ENCODE data around the gene INSC. TPM values are rescaled to one million over a fixed set of nuclear protein-coding genes. Genes with fewer than 3 reads are reported as not detected.
A peak's percentile ranks its signal among the peaks of the same experiment; 100 is the strongest.

Gene INSC
- total RNA-seq, 1 donor from 2014 or later, result 0.53 TPM

GRCh38 chr11:15288863-15289262 lies 174.1 kb downstream of the INSC start:
- TF ChIP-seq CTCF (IDR thresholded peaks at IDR 0.05; ENCODE audit: insufficient read depth, low read length, severe bottlenecking), result no peak
- no peak overlapping the region for H3K4me3 ChIP-seq (ENCODE audit: low read depth, low read length)
- FAIRE-seq, result no peak

GRCh38 chr11:15289723-15290122 lies 175.0 kb downstream of the INSC start:
- H3K36me3 ChIP-seq (ENCODE audit: control insufficient read depth, insufficient read depth, low read length), result no peaks in the 10 kb centered on the region
- DNase-seq (ENCODE audit: low read depth), result no peak
- FAIRE-seq, result peak; percentile 13

More at GRCh38 chr11:15288863-15289262, 174.1 kb downstream of the INSC start:
- no peaks in the 10 kb centered on the region for H3K36me3 ChIP-seq (ENCODE audit: control insufficient read depth, insufficient read depth, low read length)
- H3K27me3 ChIP-seq (ENCODE audit: control insufficient read depth, insufficient read depth, low read length), result no peaks in the 10 kb centered on the region
- no peak for DNase-seq (ENCODE audit: low read depth)

GRCh38 chr11:15291885-15292284 lies 177.2 kb downstream of the INSC start:
- Histone ChIP-seq H3K4me3 (ENCODE audit: low read depth, low read length) (no peak overlapping the region), H3K36me3 (ENCODE audit: control insufficient read depth, insufficient read depth, low read length) (no peaks in the 10 kb centered on the region), H3K27me3 (ENCODE audit: control insufficient read depth, insufficient read depth, low read length) (no peaks in the 10 kb centered on the region)
- FAIRE-seq (no peak), DNase-seq (ENCODE audit: low read depth) (peak; percentile 5)
- TF ChIP-seq CTCF (IDR thresholded peaks at IDR 0.05; ENCODE audit: insufficient read depth, low read length, severe bottlenecking), result no peak

More at GRCh38 chr11:15289723-15290122, 175.0 kb downstream of the INSC start:
- Histone ChIP-seq H3K27me3 (ENCODE audit: control insufficient read depth, insufficient read depth, low read length) (no peaks in the 10 kb centered on the region), H3K4me3 (ENCODE audit: low read depth, low read length) (no peak overlapping the region)
- no peak for TF ChIP-seq CTCF (IDR thresholded peaks at IDR 0.05; ENCODE audit: insufficient read depth, low read length, severe bottlenecking)

- Histone ChIP-seq H3K36me3 (ENCODE audit: control insufficient read depth, insufficient read depth, low read length) (no peaks in the 10 kb centered on the region), H3K4me3 (ENCODE audit: low read depth, low read length) (no peak overlapping the region), H3K27me3 (ENCODE audit: control insufficient read depth, insufficient read depth, low read length) (no peaks in the 10 kb centered on the region)
- no peak for TF ChIP-seq CTCF (IDR thresholded peaks at IDR 0.05; ENCODE audit: insufficient read depth, low read length, severe bottlenecking)
- no peak for DNase-seq (ENCODE audit: low read depth)
- no peak for FAIRE-seq
Observed at GRCh38 chr11:15293975-15294620, 179.4 kb downstream of the INSC start.

- no peak for FAIRE-seq
- Histone ChIP-seq H3K4me3 (ENCODE audit: low read depth, low read length) (no peak overlapping the region), H3K27me3 (ENCODE audit: control insufficient read depth, insufficient read depth, low read length) (no peaks in the 10 kb centered on the region), H3K36me3 (ENCODE audit: control insufficient read depth, insufficient read depth, low read length) (no peaks in the 10 kb centered on the region)
- no peak for TF ChIP-seq CTCF (IDR thresholded peaks at IDR 0.05; ENCODE audit: insufficient read depth, low read length, severe bottlenecking)
- DNase-seq (ENCODE audit: low read depth), result no peak
Observed at GRCh38 chr11:15295695-15296094, 181.0 kb downstream of the INSC start.

Other genes with a start within 250 kb of the INSC start
- 24.7 and 50.1 TPM in 2 replicates for gene CYP2R1, start 222.7 kb upstream of the INSC start, total RNA-seq
- gene CALCA, start 142.6 kb upstream of the INSC start, total RNA-seq, result not detected in 2 replicates
- 0.53 and 0.77 TPM in 2 replicates for gene CALCB, start 41.3 kb upstream of the INSC start, total RNA-seq